HG03575 (cell line): ENCODE measurements around the gene MAP3K21.

Experiments used
- ATAC-seq: cut with Tn5 transposase; IDR thresholded peaks from one replicate; pipeline ENCODE4 v1.9.1; 2021; ENCODE audit not compliant: unreplicated experiment, insufficient number of reproducible peaks, low FRiP score; ENCODE audit errors: extremely low read depth

MAP3K21 gene

DNA sequence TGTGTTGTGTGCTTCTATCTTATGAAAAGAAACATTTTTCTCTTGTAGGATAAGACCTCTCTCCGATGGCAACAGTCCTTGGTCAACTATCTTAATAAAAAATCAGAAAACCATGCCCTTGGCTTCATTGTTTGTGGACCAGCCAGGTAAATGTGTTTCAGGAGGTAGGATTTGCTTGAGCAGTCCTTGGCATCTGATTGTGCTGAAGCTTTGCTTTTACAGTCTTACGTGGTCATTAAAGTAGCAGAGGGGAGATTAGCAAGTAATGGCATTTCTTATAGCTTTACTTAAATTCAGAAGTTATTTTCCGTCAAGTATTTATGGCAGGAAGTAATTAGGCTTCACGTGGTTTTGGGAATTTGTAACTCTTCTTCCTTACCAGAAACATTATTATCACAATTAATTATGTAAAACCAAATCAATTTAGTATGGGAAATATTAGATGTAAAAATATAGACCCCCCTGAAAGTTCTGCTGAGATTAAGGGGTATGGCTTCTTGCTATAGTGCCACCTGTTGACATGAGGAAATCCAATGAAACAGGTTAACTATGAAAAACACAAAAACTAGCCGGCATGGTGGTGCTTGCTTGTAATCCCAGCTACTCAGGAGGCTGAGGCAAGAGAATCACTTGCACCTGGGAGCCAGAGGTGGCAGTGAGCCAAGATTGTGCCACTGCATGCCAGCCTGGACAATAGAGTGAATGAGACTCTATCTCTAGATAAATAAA, 49.0 kb downstream of the MAP3K21 start:
- no peak for ATAC-seq

DNA sequence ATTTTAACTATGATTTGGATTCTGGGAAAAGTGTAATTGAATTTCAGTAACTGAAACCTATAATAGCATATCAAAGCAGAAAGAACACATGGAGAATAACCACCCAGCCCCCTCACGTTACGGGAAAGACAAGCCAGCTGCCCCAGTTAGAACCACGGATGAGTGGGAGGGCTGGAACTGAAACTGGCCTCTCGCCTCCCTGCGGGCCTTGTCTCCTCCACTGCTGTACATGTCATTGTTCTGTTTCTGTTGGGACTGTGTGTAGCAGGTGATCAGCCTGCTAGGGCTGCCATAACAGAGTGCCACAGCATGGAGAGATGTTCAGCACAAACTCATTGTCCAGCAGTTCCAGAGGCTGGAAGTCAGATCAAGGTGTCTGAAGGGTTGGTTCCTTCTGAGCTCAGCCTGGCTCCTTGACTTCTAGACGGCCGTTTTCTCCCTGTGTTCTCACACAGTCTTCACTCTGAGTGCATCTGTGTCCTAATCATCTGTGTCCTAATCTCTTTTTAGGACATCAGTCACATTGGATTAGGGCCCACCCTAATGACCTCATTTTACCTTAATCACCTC, 52.4 kb downstream of the MAP3K21 start:
- no peak for ATAC-seq

DNA sequence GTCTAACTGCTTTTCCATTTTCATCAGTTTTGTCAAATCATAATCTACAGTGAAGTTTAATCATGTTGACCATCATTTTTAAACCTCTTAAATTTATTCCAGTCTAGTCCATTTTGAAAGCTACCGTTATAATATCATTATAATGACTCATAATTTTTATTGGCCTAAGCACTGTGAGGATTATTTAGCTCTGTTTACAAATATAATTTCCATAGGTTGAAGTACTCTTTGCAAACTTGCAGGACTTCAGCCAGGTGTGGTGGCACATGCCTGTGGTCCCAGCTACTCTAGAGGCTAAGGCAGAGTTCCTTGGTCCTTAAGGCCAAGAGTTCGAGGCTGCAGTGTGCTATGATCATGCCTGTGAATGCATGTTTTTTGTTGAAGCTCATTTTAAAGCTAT, 54.3 kb downstream of the MAP3K21 start:
- ATAC-seq = no peak

DNA sequence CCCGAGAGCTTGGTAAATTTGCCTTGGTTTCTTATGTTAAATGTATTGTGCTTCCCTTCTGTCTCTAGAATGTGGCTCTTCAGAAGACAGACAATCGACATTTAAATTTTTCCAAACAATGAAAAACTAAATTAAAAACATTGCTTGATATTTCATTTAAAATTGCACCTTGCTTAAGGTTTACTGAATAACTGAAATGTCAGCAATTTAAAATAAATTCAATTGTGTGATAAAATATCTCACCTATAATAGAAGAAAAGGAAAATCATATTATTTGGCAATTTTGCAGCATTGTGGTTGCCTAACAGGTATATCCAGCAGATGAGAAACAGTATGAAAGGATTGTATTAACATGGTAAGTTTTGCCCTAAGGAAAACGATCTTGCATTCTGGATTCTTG, 56.5 kb downstream of the MAP3K21 start:
- no peak for ATAC-seq

DNA sequence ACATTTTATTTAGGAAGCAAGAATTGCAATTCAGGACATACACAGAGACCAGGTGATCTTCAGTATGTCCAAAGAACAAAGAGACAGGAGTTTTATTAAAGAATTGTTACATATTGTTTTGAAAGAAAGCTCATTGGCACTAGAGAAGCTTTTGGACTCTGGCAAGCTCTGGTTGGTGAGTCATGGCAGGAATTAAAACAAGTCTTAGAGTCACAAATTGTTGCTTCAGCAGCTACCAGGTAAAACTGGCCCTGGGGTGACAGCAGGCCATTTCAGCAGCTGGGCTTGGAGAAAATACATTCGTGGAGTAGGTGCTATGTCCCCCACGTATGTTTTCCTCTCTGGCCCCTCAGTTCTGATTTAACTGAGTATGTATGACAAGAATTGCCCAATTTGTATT, 58.8 kb downstream of the MAP3K21 start:
- no peak for ATAC-seq

DNA sequence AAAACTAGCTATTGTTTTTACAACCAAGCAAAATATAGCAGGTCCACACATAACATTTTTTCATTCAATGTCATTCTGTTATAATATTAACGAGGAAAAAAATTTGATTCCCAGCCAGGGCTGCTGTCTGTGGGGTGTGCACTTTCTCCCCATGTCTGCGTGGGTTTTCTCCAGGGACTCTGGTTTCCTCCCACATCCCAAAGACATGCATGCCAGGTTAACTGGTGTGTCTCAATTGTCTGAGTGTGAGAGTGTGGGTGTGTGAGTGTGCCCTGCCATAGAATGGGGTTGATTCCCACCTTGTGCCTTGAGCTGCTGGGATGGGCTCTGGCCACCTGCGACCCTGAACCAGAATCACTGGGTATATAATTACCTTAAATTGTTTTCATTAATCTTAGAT, 60.1 kb downstream of the MAP3K21 start:
- no peak for ATAC-seq

DNA sequence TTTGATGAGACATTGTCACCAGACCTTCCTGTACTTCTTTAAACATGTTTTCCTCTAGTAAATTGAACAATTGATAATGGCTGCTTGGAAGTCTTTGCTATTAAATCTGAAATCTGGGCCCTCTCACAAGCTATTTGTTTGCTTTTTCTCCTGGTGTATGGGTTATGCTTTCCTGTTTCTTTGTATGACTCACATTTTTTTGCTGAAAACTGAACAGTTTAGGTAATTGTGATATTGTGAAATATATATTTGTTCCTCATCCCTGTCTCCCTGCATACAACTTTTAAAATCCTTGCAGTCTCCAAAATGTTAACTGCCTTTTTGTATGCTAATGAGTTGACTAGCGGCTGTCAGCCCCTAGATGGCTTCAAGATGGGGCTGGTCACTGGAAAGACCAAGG, 61.6 kb downstream of the MAP3K21 start:
- no peak for ATAC-seq

DNA sequence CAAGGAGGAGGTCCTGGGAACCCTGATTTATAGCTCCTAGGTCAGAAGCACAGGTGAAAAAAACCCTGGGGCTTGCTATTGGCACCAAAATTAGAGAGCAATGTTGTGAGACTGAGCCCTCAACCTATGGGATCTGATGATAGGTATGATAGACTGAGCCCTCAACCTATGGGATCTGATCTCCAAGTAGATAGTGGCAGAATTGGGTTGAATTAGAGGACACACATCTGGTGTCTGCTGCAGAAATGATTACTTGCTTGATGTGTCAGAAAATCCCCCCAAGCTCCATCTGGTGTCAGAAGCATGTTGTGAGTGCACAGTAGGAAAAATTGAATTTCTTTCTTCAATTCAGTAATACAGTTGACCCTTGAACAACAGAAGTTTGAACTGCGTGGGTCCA, 62.4 kb downstream of the MAP3K21 start:
- ATAC-seq = no peak

DNA sequence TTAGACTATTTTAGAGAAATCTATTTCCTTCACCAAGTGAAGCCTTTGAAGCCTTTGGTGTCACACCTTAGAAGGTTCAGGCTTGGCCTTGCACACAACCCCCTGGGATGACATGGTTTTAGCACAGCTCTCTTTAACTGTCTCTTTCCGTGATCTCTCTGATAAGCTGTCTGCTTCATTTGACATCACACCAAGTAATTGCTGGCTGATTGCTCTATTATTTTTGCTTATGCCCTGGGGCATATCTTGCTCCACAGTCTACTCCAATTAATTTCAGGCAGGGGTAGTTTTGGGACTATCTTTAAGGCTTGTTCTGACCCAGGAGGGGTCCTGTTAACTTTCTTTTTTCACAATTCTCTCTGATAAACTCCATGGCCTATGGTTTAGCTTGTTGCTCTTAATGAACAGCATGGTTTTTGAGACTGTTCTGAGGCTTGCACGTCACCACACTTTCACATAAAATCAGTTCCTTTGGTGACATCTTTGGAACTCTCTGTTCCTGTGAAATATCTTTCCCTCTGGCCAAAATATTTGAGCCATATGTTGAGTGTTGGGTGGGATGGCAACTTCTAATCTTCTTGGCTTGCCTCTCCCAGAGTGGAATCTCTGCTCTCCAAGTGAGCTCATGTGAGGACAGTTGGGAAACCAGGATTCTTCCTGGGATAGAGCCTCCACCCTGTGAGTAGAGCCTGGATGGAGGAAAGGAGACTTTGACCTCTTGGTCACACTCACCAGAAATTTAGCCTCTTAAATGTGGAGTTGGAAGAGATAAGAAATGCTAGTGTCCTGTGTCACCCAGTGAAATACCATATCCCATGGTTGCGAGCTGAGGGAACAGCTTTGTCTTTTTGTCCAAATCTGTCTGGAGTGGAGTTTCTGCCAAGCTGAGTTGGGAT, 63.6 kb downstream of the MAP3K21 start:
- no peak for ATAC-seq

DNA sequence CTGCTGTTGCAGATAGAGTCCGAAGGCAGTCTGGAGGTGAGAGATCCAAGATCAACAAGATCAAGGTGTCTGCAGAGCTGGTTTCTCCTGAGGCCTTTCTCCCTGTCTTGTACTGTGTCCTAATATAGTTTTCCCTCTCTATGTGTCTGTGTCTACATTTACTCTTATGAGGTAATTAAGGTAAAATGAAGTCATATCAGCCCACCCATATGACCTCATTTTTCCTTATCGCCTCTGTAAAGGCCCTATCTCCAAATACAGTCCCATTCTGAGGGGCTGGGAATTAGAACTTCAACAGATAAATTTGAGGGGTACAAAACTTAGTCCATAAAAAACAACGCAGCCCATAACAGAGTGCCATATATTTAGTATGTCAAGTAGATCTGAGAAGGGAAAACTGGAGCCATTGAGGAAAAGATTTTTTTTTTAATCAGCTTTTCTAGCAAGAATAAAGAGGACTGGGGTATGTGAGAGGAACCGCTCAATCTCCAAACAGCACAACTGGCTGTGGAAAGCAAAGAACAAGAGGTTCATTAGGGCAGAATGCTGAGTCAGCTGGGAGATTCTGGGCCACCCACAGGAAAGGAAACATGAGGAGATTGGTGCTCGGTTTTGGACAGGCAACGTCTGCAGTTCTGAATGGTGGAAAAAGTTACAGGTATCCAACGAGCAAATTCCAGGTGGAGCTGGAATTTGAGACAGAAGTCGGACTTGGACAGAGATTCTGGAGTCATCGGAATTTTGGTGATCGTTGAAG, 65.7 kb downstream of the MAP3K21 start:
- ATAC-seq = no peak

DNA sequence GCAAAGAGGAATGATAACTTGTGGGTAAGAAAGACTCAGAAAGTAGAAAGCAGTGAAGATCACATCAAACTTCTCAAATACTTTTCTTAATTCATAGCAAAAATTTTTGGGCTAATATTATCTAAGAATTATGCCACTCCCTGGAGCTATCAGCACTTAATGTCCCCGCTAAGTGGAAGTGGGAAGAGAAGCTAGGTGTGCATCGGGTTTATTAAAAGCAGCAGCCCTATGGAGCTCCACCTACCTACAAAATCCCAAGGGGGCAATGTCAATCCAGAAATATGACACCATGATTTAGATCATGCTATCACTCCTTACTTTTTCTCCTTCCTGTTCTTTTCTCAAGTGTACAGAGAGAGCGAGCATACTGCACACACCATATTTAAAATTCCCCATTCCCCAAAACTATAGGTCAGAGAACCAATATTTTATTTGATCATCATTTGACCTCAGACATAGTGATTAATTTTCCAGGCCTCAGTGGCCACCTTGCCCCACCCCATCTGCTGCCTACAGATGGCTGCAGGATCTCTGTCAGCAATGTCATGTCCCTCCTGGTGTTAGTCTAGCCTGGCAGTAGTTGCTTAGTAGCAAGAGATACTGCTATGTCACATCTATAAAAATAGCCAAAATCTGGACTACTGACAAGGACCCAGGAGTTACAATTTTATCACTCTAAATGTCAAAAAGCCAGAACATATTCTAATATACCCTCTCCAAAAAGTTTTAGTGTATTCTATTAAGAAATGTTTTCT, 66.6 kb downstream of the MAP3K21 start:
- ATAC-seq = no peak

DNA sequence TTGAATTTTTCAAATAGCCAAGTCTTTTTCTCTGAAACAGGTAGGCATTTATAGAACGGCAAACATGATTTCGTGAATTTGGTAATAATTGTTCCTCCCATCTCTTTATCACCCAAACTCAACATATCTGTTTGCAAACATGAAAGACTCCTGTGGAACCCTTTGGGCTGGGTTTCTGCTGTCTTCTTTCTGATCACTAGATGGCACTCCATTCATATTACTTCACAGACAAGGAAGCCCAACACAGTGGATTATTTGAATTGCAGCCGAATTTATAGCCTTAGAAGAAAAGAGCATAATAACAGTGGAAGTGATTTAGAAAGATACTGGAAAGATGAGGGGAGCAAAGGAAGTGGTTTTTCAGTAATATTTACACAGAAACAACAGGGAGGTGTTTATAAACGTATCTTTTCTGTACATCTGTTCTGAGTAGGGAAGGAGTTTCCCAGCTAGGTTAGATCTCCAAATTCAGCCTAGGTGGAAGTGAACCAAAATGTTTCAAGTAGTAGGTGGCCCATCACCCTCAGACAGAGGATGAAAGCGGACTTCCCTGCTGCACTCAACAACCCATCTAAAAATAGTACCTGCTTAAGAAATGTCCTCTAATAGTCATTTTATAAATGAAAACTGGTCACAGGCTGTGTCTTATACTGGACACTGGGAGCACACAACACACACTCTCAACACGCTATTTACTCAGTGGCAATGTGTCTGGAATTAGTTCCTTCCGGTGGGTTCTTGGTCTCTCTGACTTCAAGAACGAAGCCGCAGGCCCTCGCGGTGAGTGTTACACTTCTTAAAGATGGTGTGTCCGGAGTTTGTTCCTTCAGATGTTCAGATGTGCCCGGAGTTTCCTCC, 67.6 kb downstream of the MAP3K21 start:
- no peak for ATAC-seq

DNA sequence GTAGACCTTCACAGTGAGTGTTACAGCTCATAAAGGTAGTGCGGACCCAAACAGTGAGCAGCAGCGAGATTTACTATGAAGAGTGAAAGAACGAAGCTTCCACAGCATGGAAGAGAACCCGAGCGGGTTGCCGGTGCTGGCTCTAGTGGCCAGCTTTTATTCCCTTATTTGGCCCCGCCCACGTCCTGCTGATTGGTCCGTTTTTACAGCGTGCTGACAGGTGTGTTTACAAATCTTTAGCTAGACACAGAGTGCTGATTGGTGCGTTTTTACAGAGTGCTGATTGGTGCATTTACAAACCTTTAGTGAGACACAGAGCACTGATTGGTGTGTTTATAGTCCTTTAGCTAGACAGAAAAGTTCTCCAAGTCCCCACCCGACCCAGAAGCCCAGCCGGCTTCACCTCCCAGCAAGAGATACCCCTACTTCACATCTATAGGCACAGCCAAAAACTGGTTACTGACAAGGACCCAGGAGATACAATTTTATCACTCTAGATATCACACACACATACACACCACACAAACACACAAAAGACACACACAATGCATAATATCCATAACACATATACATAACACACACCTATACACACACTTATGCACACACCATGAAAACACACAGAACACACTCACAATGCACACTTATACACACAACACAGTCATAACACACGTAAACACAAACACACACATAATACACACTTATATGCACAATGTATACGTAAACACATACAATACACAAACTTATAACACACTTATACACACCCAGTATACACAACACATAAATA, 68.5 kb downstream of the MAP3K21 start:
- ATAC-seq = no peak

DNA sequence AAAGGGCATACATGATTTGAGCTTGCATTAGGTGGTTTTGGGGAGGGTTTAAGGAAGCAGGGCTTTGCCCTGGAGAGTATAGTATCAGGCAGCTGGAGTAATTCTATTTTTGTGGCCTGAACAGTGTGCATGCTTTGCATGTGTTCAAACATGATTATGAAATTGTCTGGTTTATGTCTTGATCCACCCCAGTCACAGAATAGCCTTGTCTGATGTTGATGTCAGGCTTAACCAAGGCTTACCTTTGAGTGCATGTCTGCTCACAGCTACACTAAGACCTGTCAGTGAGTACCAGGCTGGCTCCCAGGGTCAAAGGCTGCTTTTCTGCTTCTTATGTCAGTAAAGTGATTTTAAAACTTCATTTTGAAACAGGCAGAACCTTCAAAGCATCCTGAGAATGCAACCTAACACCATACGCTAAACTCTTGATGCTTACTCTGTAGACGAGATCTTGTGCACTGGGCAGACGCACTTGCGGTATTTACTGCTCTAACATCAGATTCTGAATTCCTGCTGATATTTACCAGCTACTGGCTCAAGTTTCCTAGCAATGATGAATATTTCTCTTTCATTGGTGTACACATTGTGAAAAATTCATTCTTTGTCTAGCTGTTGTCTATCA, 78.9 kb downstream of the MAP3K21 start:
- ATAC-seq = no peak

DNA sequence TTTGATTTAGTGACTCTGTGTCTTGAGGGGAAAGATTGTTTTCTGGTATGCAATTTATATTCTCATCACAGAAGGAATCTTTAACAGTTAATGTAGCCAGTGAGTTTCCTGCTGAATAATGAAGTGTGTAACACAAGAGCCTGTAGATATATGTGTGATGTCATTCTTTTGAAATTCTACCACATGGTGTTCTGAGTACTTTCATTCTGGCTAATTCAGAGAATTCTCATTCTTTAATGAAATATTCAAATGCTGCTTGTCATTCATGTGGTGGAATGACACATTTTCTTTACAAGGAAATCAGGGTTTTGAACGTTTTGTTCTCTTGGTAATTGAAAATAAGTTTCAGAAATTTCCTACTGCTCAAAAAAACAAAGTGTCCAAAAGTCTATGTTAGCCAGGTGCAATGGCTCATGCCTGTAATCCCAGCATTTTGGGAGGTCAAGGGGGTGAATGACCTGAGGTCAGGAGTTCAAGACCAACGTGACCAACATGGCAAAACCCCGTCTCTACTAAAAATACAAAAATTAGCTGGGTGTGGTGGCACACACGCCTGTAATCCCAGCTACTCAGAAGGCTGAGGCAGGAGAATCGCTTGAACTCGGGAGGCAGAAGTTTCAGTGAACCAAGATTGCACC, 79.6 kb downstream of the MAP3K21 start:
- ATAC-seq = no peak

DNA sequence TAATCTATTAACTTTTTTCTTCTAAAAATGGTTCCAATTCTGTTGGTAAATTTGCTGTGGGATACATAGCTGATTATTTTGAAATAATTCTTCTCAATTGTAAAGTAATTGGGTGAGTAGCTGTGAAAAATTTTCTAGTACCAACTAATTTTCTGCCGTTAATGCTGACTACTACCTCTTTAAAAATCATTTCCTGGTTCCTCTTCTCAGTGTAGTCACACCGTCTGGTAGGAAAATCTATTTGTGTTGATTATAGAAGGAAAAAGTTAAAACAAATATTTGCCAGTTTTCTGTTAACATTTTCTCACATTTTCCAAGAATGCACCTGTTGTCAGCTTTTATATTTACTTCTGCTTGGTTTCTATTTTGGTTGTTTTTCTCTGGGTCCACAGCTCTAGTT, 82.0 kb downstream of the MAP3K21 start:
- no peak for ATAC-seq
